A549 treated with CpdA at 1 μM for 4 hours (cell line): ENCODE results near the gene ZER1. TPM values are rescaled to one million over a fixed set of nuclear protein-coding genes. Genes with fewer than 3 reads are reported as not detected.

Experiments
- total RNA-seq: library from RNA; stranded (reverse); fragments of 200-300 nt; extraction: Qiagen RNA extraction; gene quantifications from 5 replicates; pipeline ENCODE4 v1.2.3, GENCODE V29; 2022; ENCODE audit warnings: low read depth

ZER1 gene
- 14.7 to 17.0 TPM (median 15.1 TPM) in 5 replicates for total RNA-seq

GRCh38 chr9:128771745-128772519 lies at the start of gene ZER1:
Gene ZER1 (minus strand): TSS chr9:128771927. CDS start chr9:128755565, 16,362 bp downstream.

GRCh38 chr9:128818099-128818838 lies 46.5 kb upstream of the ZER1 start, which contains the start of gene ENDOG:
Gene ENDOG (plus strand): TSS chr9:128818500. CDS start chr9:128818685, 185 bp downstream.

GRCh38 chr9:128786681-128787601 lies 15.2 kb upstream of the ZER1 start, which contains the start of gene TBC1D13:
Gene TBC1D13 (plus strand): TSS chr9:128787253. CDS start chr9:128787354, 101 bp downstream.

GRCh38 chr9:128723866-128724743 lies 47.6 kb downstream of the ZER1 start, which contains the start of gene ZDHHC12:
Gene ZDHHC12 (minus strand): TSS chr9:128724127. CDS start chr9:128724093, 34 bp downstream.

GRCh38 chr9:128702445-128702948 lies 69.2 kb downstream of the ZER1 start, which contains the start of gene PKN3:
Gene PKN3 (plus strand): TSS chr9:128702503. CDS start chr9:128702916, 413 bp downstream.

GRCh38 chr9:128688501-128689292 lies 83.0 kb downstream of the ZER1 start, which contains the start of gene SET:
Gene SET (plus strand): TSS chr9:128689222. CDS start chr9:128689583, 361 bp downstream.

Other genes starting within 250 kb of the ZER1 start
- gene SPTAN1, start 219.3 kb downstream of the ZER1 start, total RNA-seq: 137 to 150 TPM (median 142 TPM) in 5 replicates
- gene DYNC2I2, start 115.1 kb downstream of the ZER1 start, total RNA-seq: 98.4 to 143 TPM (median 130 TPM) in 5 replicates
- gene SET, start 82.7 kb downstream of the ZER1 start, total RNA-seq: 408 to 577 TPM (median 430 TPM) in 5 replicates
- 11.7 to 17.4 TPM (median 14.6 TPM) in 5 replicates for gene PKN3, start 69.4 kb downstream of the ZER1 start, total RNA-seq
- 60.2 to 92.8 TPM (median 83.7 TPM) in 5 replicates for gene ZDHHC12, start 47.8 kb downstream of the ZER1 start, total RNA-seq
- 18.3 to 23.3 TPM (median 21.4 TPM) in 5 replicates for gene TBC1D13, start 15.3 kb upstream of the ZER1 start, total RNA-seq
- 13.5 to 31.4 TPM (median 28.3 TPM) in 5 replicates for gene ENDOG, start 46.6 kb upstream of the ZER1 start, total RNA-seq
- gene SPOUT1, start 57.9 kb upstream of the ZER1 start, total RNA-seq: 26.3 to 46.9 TPM (median 37.4 TPM) in 5 replicates
- 7.7 to 8.8 TPM (median 8.1 TPM) in 5 replicates for gene KYAT1, start 110.0 kb upstream of the ZER1 start, total RNA-seq
- gene LRRC8A, start 110.2 kb upstream of the ZER1 start, total RNA-seq: 36.1 to 43.2 TPM (median 42.1 TPM) in 5 replicates
- gene PHYHD1, start 149.1 kb upstream of the ZER1 start, total RNA-seq: 0.13 TPM in 1 of 5 replicates, not detected in the others
- 28.0 to 38.9 TPM (median 36.5 TPM) in 5 replicates for gene DOLK, start 175.7 kb upstream of the ZER1 start, total RNA-seq
- gene NUP188, start 175.8 kb upstream of the ZER1 start, total RNA-seq: 38.0 to 41.3 TPM (median 39.8 TPM) in 5 replicates